ENCODE results near the gene FRS2.

Gene FRS2

GRCh38 chr12:69470189-69471075, at the start of gene FRS2:
TSS of gene FRS2 (plus strand) at chr12:69470388. CDS start at chr12:69569031, 98,643 bp downstream.
- in situ Hi-C loops (cut with HindIII; ENCODE audit: low pct_ligation_motif_present, low sequenced_read_pairs) = no loop called here
- peak; percentile 88 for DNase-seq
- Histone ChIP-seq H3K27me3 (replicated peaks) (no peaks in the 10 kb centered on the region), H3K36me3 (replicated peaks) (no peaks in the 10 kb centered on the region), H3K4me3 (ENCODE audit: low read depth, low read length) (peak within 1 kb of the TSS; percentile 90), H3K27ac (peak within 1 kb of the TSS; percentile 88)
- TF ChIP-seq CTCF (IDR thresholded peaks at IDR 0.05; ENCODE audit: low read depth, low read length, missing control alignments) = peak; percentile 70

- no peaks in the 10 kb centered on the region for H3K36me3 ChIP-seq (replicated peaks)
- no peak overlapping the region for H3K4me3 ChIP-seq (ENCODE audit: low read depth, low read length)
- H3K27ac ChIP-seq = no peak overlapping the region
- no peak for TF ChIP-seq CTCF (IDR thresholded peaks at IDR 0.05; ENCODE audit: low read depth, low read length, missing control alignments)
- no peak for DNase-seq
- no peaks in the 10 kb centered on the region for H3K27me3 ChIP-seq (replicated peaks)
- in situ Hi-C loops (cut with HindIII; ENCODE audit: low pct_ligation_motif_present, low sequenced_read_pairs) = no loop called here
Observed at GRCh38 chr12:69421548-69421947, 48.6 kb upstream of the FRS2 start.

GRCh38 chr12:69423037-69423905, 46.9 kb upstream of the FRS2 start:
- Histone ChIP-seq H3K27ac (no peak overlapping the region), H3K4me3 (ENCODE audit: low read depth, low read length) (no peak overlapping the region), H3K27me3 (replicated peaks) (no peaks in the 10 kb centered on the region), H3K36me3 (replicated peaks) (no peaks in the 10 kb centered on the region)
- in situ Hi-C loops (cut with HindIII; ENCODE audit: low pct_ligation_motif_present, low sequenced_read_pairs) = no loop called here
- no peak for TF ChIP-seq CTCF (IDR thresholded peaks at IDR 0.05; ENCODE audit: low read depth, low read length, missing control alignments)
- DNase-seq = no peak

GRCh38 chr12:69425417-69425816, 44.8 kb upstream of the FRS2 start:
- H3K27ac ChIP-seq = no peak overlapping the region
- in situ Hi-C loops (cut with HindIII; ENCODE audit: low pct_ligation_motif_present, low sequenced_read_pairs) = no loop called here
- TF ChIP-seq CTCF (IDR thresholded peaks at IDR 0.05; ENCODE audit: low read depth, low read length, missing control alignments) = no peak
- H3K4me3 ChIP-seq (ENCODE audit: low read depth, low read length) = no peak overlapping the region
- H3K27me3 ChIP-seq (replicated peaks) = no peaks in the 10 kb centered on the region
- no peak for DNase-seq
- H3K36me3 ChIP-seq (replicated peaks) = no peaks in the 10 kb centered on the region

- Histone ChIP-seq H3K27me3 (replicated peaks) (no peaks in the 10 kb centered on the region), H3K27ac (no peak overlapping the region), H3K36me3 (replicated peaks) (no peaks in the 10 kb centered on the region), H3K4me3 (ENCODE audit: low read depth, low read length) (no peak overlapping the region)
- TF ChIP-seq CTCF (IDR thresholded peaks at IDR 0.05; ENCODE audit: low read depth, low read length, missing control alignments) = no peak
- in situ Hi-C loops (cut with HindIII; ENCODE audit: low pct_ligation_motif_present, low sequenced_read_pairs) = no loop called here
- DNase-seq = no peak
Observed at GRCh38 chr12:69428351-69429073, 41.7 kb upstream of the FRS2 start.
